IPS DF 6.9 (cell line): ENCODE data around the gene TBC1D10A.
"Not testable (repeated sequence)": the region's sequence is repeated elsewhere in the genome, so short reads cannot be mapped to it uniquely, and the experiment has no call there.

Source experiments
- DNase-seq: peaks from one replicate; pipeline ENCODE4 v3.0.0-alpha.2; 2013; ENCODE audit warnings: low read depth, low spot score
- H3K27ac ChIP-seq: one replicate; pipeline ENCODE4 v1.5.1; 2013; ENCODE audit warnings: low read length, control low read depth
- H3K27me3 ChIP-seq: 2 replicates; pipeline ENCODE4 v1.6.1; 2013; ENCODE audit warnings: mild to moderate bottlenecking, low read length; ENCODE audit not compliant: control insufficient read depth, insufficient read depth
- H3K36me3 ChIP-seq: 2 replicates; pipeline ENCODE4 v1.6.1; 2013; ENCODE audit warnings: low read length; ENCODE audit not compliant: control insufficient read depth, insufficient read depth
- H3K4me1 ChIP-seq: 2 replicates; pipeline ENCODE4 v1.6.1; 2013; ENCODE audit warnings: low read length; ENCODE audit not compliant: control insufficient read depth, insufficient read depth
- H3K4me3 ChIP-seq: 2 replicates; pipeline ENCODE4 v1.5.1; 2013; ENCODE audit warnings: mild to moderate bottlenecking, low read length
- H3K9me3 ChIP-seq: 2 replicates; pipeline ENCODE4 v1.6.1; 2013; ENCODE audit warnings: low read length, inconsistent platforms; ENCODE audit not compliant: control insufficient read depth, insufficient read depth
- WGBS: extraction: QIAGEN DNeasy Blood & Tissue Kit; methylation state at CpG from one replicate; pipeline ENCODE4 v1.1.7; 2013; ENCODE audit warnings: mixed read lengths, missing lambda C conversion rate; ENCODE audit not compliant: insufficient read length, insufficient coverage; 5-methylcytosine and 5-hydroxymethylcytosine counted together

Gene TBC1D10A

GRCh38 chr22:30347255-30347892 lies 20.6 kb upstream of the TBC1D10A start:
- H3K27ac ChIP-seq = no peak overlapping the region
- H3K9me3 ChIP-seq = no peaks in the 10 kb centered on the region
- no peaks in the 10 kb centered on the region for H3K27me3 ChIP-seq
- H3K4me3 ChIP-seq = no peak overlapping the region
- H3K36me3 ChIP-seq = peaks cover 51% of the 10 kb centered on the region
- H3K4me1 ChIP-seq = no peaks in the 10 kb centered on the region
- no CpG with 5 or more reads among the region's 5 CpGs for WGBS
- DNase-seq = no peak

- H3K9me3 ChIP-seq = no peaks in the 10 kb centered on the region; the same call in 1 of the 2 replicates
- no peaks in the 10 kb centered on the region for H3K27me3 ChIP-seq
- H3K27ac ChIP-seq = no peak overlapping the region
- H3K4me3 ChIP-seq = no peak overlapping the region
- H3K4me1 ChIP-seq = no peaks in the 10 kb centered on the region
- no peak for DNase-seq
- H3K36me3 ChIP-seq = peaks cover 66% of the 10 kb centered on the region
- no CpG with 5 or more reads among the region's 13 CpGs for WGBS
These were observed 17.9 kb upstream of the TBC1D10A start for GRCh38 chr22:30344447-30345200.

- H3K4me3 ChIP-seq = no peak overlapping the region
- H3K4me1 ChIP-seq = no peaks in the 10 kb centered on the region
- WGBS = no CpG with 5 or more reads among the region's 16 CpGs
- no peak for DNase-seq
- no peaks in the 10 kb centered on the region; the same call in 1 of the 2 replicates for H3K9me3 ChIP-seq
- H3K36me3 ChIP-seq = peaks cover 92% of the 10 kb centered on the region
- H3K27me3 ChIP-seq = no peaks in the 10 kb centered on the region
- no peak overlapping the region for H3K27ac ChIP-seq
These were observed 14.4 kb upstream of the TBC1D10A start for GRCh38 chr22:30340911-30341685.

GRCh38 chr22:30338802-30339201 lies 12.1 kb upstream of the TBC1D10A start:
- H3K4me3 ChIP-seq = no peak overlapping the region
- no peaks in the 10 kb centered on the region for H3K27me3 ChIP-seq
- H3K9me3 ChIP-seq = no peaks in the 10 kb centered on the region; the same call in 1 of the 2 replicates
- no CpG with 5 or more reads among the region's 7 CpGs for WGBS
- H3K27ac ChIP-seq = no peak overlapping the region
- DNase-seq = no peak
- peaks cover 87% of the 10 kb centered on the region for H3K36me3 ChIP-seq
- H3K4me1 ChIP-seq = no peaks in the 10 kb centered on the region

GRCh38 chr22:30338341-30338740 lies 11.6 kb upstream of the TBC1D10A start:
- not testable (repeated sequence) for H3K4me3 ChIP-seq, H3K9me3 ChIP-seq, DNase-seq, H3K27ac ChIP-seq, H3K4me1 ChIP-seq, H3K27me3 ChIP-seq
- no CpG with 5 or more reads among the region's 9 CpGs for WGBS
- H3K36me3 ChIP-seq = peaks cover 87% of the 10 kb centered on the region

GRCh38 chr22:30337461-30337778 lies 10.7 kb upstream of the TBC1D10A start:
- no peak for DNase-seq
- Histone ChIP-seq H3K9me3 (no peaks in the 10 kb centered on the region; the same call in 1 of the 2 replicates), H3K27me3 (no peaks in the 10 kb centered on the region), H3K27ac (no peak overlapping the region), H3K4me1 (no peaks in the 10 kb centered on the region), H3K4me3 (no peak overlapping the region), H3K36me3 (peaks cover 78% of the 10 kb centered on the region)
- no CpG with 5 or more reads among the region's 8 CpGs for WGBS

GRCh38 chr22:30336752-30337460 lies 10.2 kb upstream of the TBC1D10A start:
- WGBS = no CpG with 5 or more reads among the region's 4 CpGs
- Histone ChIP-seq H3K36me3 (peaks cover 73% of the 10 kb centered on the region), H3K27me3 (no peaks in the 10 kb centered on the region), H3K4me1 (no peaks in the 10 kb centered on the region), H3K27ac (no peak overlapping the region), H3K4me3 (no peak overlapping the region), H3K9me3 (no peaks in the 10 kb centered on the region; the same call in 1 of the 2 replicates)
- no peak for DNase-seq

- no CpG with 5 or more reads among the region's 1 CpG for WGBS
- no peak for DNase-seq
- H3K27me3 ChIP-seq = no peaks in the 10 kb centered on the region
- H3K9me3 ChIP-seq = no peaks in the 10 kb centered on the region
- H3K4me3 ChIP-seq = no peak overlapping the region
- H3K4me1 ChIP-seq = no peaks in the 10 kb centered on the region
- H3K36me3 ChIP-seq = peaks cover 56% of the 10 kb centered on the region
- no peak overlapping the region for H3K27ac ChIP-seq
These were observed 8.5 kb upstream of the TBC1D10A start for GRCh38 chr22:30335236-30335635.

GRCh38 chr22:30334646-30335045 lies 7.9 kb upstream of the TBC1D10A start:
- H3K36me3 ChIP-seq = peaks cover 50% of the 10 kb centered on the region
- no peak overlapping the region for H3K27ac ChIP-seq
- H3K4me1 ChIP-seq = no peaks in the 10 kb centered on the region
- H3K27me3 ChIP-seq = no peaks in the 10 kb centered on the region
- no peak overlapping the region for H3K4me3 ChIP-seq
- no CpG with 5 or more reads among the region's 4 CpGs for WGBS
- DNase-seq = no peak
- no peaks in the 10 kb centered on the region for H3K9me3 ChIP-seq

GRCh38 chr22:30333707-30334087 lies 7.0 kb upstream of the TBC1D10A start:
- Histone ChIP-seq H3K27ac (no peak overlapping the region), H3K4me3 (no peak overlapping the region), H3K27me3 (no peaks in the 10 kb centered on the region), H3K9me3 (no peaks in the 10 kb centered on the region), H3K4me1 (no peaks in the 10 kb centered on the region), H3K36me3 (peaks cover 41% of the 10 kb centered on the region)
- DNase-seq = no peak
- no CpG with 5 or more reads among the region's 3 CpGs for WGBS
